Panc1 (cell line): ENCODE results near the gene HOXC6. TPM values are rescaled to one million over a fixed set of nuclear protein-coding genes. Genes with fewer than 3 reads are reported as not detected.

Experiments used
- ATAC-seq: fragments of 200-7000 bp; cut with Tn5 transposase; 2 replicates; pipeline ENCODE4 v1.9.1; 2020; ENCODE audit warnings: mild to moderate bottlenecking, moderate library complexity
- BruUV-seq: library from RNA; stranded (reverse); fragments of 400-500 nt; replicated peaks from 2 replicates; lab custom pipeline; 2021; lab: Mats Ljungman, UMichigan
- CTCF ChIA-PET: fragments of 300-600 bp; sonication (Branson Sonifier 250); formaldehyde crosslinking; loops from one replicate; lab custom pipeline; 2022; ENCODE audit warnings: antibody characterized with exemption; lab: Charles Lee
- POLR2A ChIA-PET: fragments of 300-600 bp; sonication (Branson Sonifier 250); formaldehyde crosslinking; loops from one replicate; lab custom pipeline; 2022; ENCODE audit warnings: antibody characterized with exemption; lab: Charles Lee
- DNase-seq: peaks from one replicate; pipeline ENCODE4 v3.0.0-alpha.2; 2010; ENCODE audit warnings: low read depth, low spot score
- H3K27ac ChIP-seq: 2 replicates; pipeline ENCODE4 v1.5.1; 2011; ENCODE audit warnings: mild to moderate bottlenecking, low read length, inconsistent platforms
- H3K27me3 ChIP-seq: fragments of 200-500 bp; sonication (Bioruptor generic); 2 replicates; pipeline ENCODE4 v1.6.0; 2014; ENCODE audit warnings: low read length, inconsistent platforms; ENCODE audit not compliant: control insufficient read depth, insufficient read depth
- H3K36me3 ChIP-seq: fragments of 200-500 bp; sonication (Bioruptor generic); 2 replicates; pipeline ENCODE4 v1.5.1; 2014; ENCODE audit warnings: inconsistent platforms, mild to moderate bottlenecking, low read length, moderate library complexity; ENCODE audit not compliant: control insufficient read depth, insufficient read depth
- H3K4me1 ChIP-seq: 2 replicates; pipeline ENCODE4 v1.5.1; 2011; ENCODE audit warnings: inconsistent platforms, mild to moderate bottlenecking, low read length, moderate library complexity; ENCODE audit not compliant: control insufficient read depth, insufficient read depth
- H3K4me3 ChIP-seq, 2 experiments: 2 replicates each; pipeline ENCODE4 v1.5.1; 2011 to 2012; ENCODE audit warnings: low read depth in 2 of 2, low read length in 2 of 2, mild to moderate bottlenecking in 2 of 2, inconsistent platforms in 1 of 2, moderate library complexity in 1 of 2
- H3K9me3 ChIP-seq: fragments of 200-500 bp; sonication (Bioruptor generic); 2 replicates; pipeline ENCODE4 v1.5.1; 2014; ENCODE audit warnings: low read depth, mild to moderate bottlenecking, inconsistent platforms, low read length, moderate library complexity; ENCODE audit not compliant: control insufficient read depth, insufficient read depth
- CTCF ChIP-seq: fragments of 450-650 bp; IDR thresholded peaks from 2 replicates; pipeline ENCODE4 v1.5.1; 2017; ENCODE audit warnings: mild to moderate bottlenecking
- POLR2AphosphoS5 ChIP-seq: IDR thresholded peaks from 2 replicates; pipeline ENCODE4 v1.6.1; 2012; ENCODE audit warnings: mild to moderate bottlenecking, low read depth, low read length, moderate library complexity
- REST ChIP-seq, 2 experiments: IDR thresholded peaks; 2 replicates each; pipeline ENCODE4 v1.6.1; 2011 to 2012; ENCODE audit warnings: low read depth in 2 of 2, control low read depth in 1 of 2, low read length in 1 of 2, mild to moderate bottlenecking in 1 of 2, moderate library complexity in 1 of 2; ENCODE audit not compliant: insufficient read depth in 1 of 2
- SIN3A ChIP-seq: IDR thresholded peaks from 2 replicates; pipeline ENCODE4 v1.6.1; 2012; ENCODE audit warnings: low read depth, mild to moderate bottlenecking, low read length, moderate library complexity, borderline replicate concordance; ENCODE audit not compliant: insufficient read depth
- TCF7L2 ChIP-seq: IDR thresholded peaks from 2 replicates; pipeline ENCODE4 v1.6.1; 2011; ENCODE audit warnings: mild to moderate bottlenecking, low read depth, low read length, inconsistent platforms
- in situ Hi-C: cut with HindIII; loops from 2 replicates; pipeline ENCODE4 v1.10.0; 2016; ENCODE audit warnings: low sequenced_read_pairs, low pct_unique_long_range_greater_than_20kb
- intact Hi-C: fragments of 100-400 bp; cut with micrococcal nuclease; formaldehyde crosslinking; loops from one replicate; pipeline ENCODE4 v1.10.0; 2022; ENCODE audit not compliant: unreplicated experiment
- total RNA-seq: library from RNA; stranded (reverse); gene quantifications from one replicate; pipeline ENCODE4 v1.2.1, GENCODE V29; 2021; ENCODE audit not compliant: unreplicated experiment

The HOXC6 gene
- total RNA-seq, 1 experiment from 2014 or later = 52.2 TPM

- Histone ChIP-seq H3K27me3 (no peaks in the 10 kb centered on the region), H3K27ac (peak overlapping the region; percentile 99), H3K9me3 (no peaks in the 10 kb centered on the region), H3K4me3 (peak overlapping the region; percentile 66 to 67), H3K36me3 (no peaks in the 10 kb centered on the region; the same call in 1 of the 2 replicates), H3K4me1 (peaks cover 12% of the 10 kb centered on the region)
- BruUV-seq = TSS peak; percentile 13
- 0 out of 2 replicates have a peak, but pooled peaks have one; percentile 1 for ATAC-seq
- in situ Hi-C loops = no loop called here
- CTCF ChIA-PET = interaction anchor here (0.6 to 1.6 kb wide), 3 partner anchors 8 to 372 kb away, joined by 3 to 5 read pairs (median 5); no protein-coding TSS in a partner anchor
- intact Hi-C loops = loop anchor here (10.0 kb wide), 1 partner anchor 612 kb away; the partner anchor contains the start of gene SP1
- TF ChIP-seq POLR2AphosphoS5 (peak; percentile 58; the same call in 1 of the 2 replicates), TCF7L2 (0 out of 2 replicates have a peak, but pooled peaks have one; percentile 21), REST (IDR thresholded peaks at IDR 0.05; ENCODE audit: insufficient read depth in 1 of 2, low read depth in 2 of 2, low read length in 1 of 2) (no peak), CTCF (no peak), SIN3A (no peak)
- POLR2A ChIA-PET = interaction anchor here (0.6 to 1.4 kb wide), 2 partner anchors 12 to 21 kb away, joined by 3 to 10 read pairs; no protein-coding TSS in a partner anchor
- no peak for DNase-seq
Measured at GRCh38 chr12:53996240-53997203, 31.7 kb upstream of the HOXC6 start.

GRCh38 chr12:53997204-53998109, 30.8 kb upstream of the HOXC6 start:
- in situ Hi-C loops = no loop called here
- no peaks in the 10 kb centered on the region for H3K27me3 ChIP-seq
- TF ChIP-seq REST (IDR thresholded peaks at IDR 0.05; ENCODE audit: insufficient read depth in 1 of 2, low read depth in 2 of 2, low read length in 1 of 2) (no peak), SIN3A (0 out of 2 replicates have a peak, but pooled peaks have one; percentile 81), POLR2AphosphoS5 (peak; percentile 47; the same call in 1 of the 2 replicates), TCF7L2 (no peak), CTCF (no peak)
- ChIA-PET CTCF (interaction anchor here (0.6 to 1.7 kb wide), 4 partner anchors 9 to 371 kb away, joined by 3 to 9 read pairs (median 5); partner anchors contain the start of gene HOXC10), POLR2A (interaction anchor here (1.2 to 1.4 kb wide), 2 partner anchors 10 to 20 kb away, joined by 9 to 10 read pairs; no protein-coding TSS in a partner anchor)
- intact Hi-C loops = loop anchor here (10.0 kb wide), 1 partner anchor 613 kb away; the partner anchor contains the start of gene SP1
- ATAC-seq = peak; percentile 5
- no peaks in the 10 kb centered on the region; the same call in 1 of the 2 replicates for H3K36me3 ChIP-seq
- no peak for DNase-seq
- peak overlapping the region; percentile 99 for H3K27ac ChIP-seq
- BruUV-seq = no TSS peak
- peak overlapping the region; percentile 66 to 67 for H3K4me3 ChIP-seq
- peaks cover 10% of the 10 kb centered on the region for H3K4me1 ChIP-seq
- H3K9me3 ChIP-seq = no peaks in the 10 kb centered on the region
